ENCODE measurements around the gene MEIG1.
"Not testable (repeated sequence)": the region's sequence is repeated elsewhere in the genome, so short reads cannot be mapped to it uniquely, and the experiment has no call there.

MEIG1 gene

GRCh38 chr10:14954934-14955333, 4.3 kb upstream of the MEIG1 start:
- TF ChIP-seq CTCF (conservative IDR thresholded peaks at IDR 0.05; ENCODE audit: low read depth, low read length), result no peak
- H3K4me3 ChIP-seq (ENCODE audit: low read depth, low read length), result no peak overlapping the region
- no peak for DNase-seq (ENCODE audit: low read depth)

DNA sequence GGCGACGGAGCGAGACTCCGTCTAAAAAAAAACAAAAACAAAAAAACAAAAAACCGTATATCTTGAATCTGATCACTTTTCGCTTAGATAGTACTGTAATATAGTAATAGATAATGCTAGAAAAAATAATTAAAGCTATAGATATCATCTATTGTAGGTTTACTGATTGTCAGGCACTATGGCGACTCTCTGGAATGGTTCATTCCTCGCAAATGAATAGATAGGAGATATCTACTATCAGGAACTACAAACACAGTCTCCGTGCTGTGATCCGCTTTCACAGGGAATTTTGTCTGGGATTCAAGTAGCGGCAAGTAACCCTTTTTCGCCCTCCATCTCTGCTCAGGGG, 342 bp upstream of the MEIG1 start:
- no peak for TF ChIP-seq CTCF (conservative IDR thresholded peaks at IDR 0.05; ENCODE audit: low read depth, low read length)
- H3K4me3 ChIP-seq (ENCODE audit: low read depth, low read length), result peak overlapping the region; percentile 87
- no peak for DNase-seq (ENCODE audit: low read depth)

DNA sequence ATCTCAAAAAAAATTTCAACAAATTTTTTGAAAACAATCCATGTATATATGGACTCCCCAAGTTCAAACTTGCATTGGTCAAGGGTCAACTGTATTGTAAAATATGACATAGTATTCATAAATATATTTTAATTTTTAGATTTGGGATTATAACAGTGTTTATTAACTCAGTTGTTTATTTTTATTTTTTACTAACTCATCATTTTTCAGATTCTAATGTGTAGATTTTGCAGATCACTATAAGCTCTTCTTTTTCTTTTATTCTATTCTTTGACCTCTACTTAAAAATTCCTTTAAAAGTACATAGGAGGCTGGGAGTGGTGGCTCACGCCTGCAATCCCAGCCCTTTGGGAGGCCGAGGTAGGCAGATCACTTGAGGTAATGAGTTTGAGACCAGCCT, 8.7 kb downstream of the MEIG1 start:
- TF ChIP-seq CTCF (conservative IDR thresholded peaks at IDR 0.05; ENCODE audit: low read depth, low read length), result no peak
- no peak overlapping the region for H3K4me3 ChIP-seq (ENCODE audit: low read depth, low read length)
- DNase-seq (ENCODE audit: low read depth), result no peak

DNA sequence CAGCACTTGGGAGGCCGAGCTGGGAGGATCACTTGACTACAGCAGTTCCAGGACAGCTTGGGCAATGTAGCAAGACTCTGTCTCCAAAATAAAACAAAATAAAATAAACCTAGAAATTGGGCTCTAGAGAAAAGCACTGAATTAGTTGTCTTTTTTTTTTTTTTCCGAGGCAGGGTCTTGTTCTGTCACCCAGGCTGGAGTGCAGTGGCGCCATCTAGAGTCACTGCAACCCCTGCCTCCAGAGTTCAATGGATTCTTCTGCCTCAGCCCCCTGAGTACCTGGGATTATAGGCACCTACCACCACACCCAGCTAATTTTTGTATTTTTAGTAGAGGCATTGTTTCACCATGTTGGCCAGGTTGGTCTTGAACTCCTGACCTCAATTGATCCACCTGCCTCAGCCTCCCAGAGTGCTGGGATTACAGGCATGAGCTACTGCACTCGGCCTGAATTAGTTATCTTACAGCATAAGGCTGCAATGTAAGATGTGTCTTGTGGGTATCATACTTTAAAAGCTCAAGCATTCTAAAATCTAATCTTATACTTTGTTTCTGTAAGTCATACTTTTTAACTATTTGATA, 12.8 kb downstream of the MEIG1 start:
- no peak overlapping the region for H3K4me3 ChIP-seq (ENCODE audit: low read depth, low read length)
- peak; percentile 31 for DNase-seq (ENCODE audit: low read depth)
- TF ChIP-seq CTCF (conservative IDR thresholded peaks at IDR 0.05; ENCODE audit: low read depth, low read length), result peak; percentile 68

- H3K4me3 ChIP-seq (ENCODE audit: low read depth, low read length); DNase-seq (ENCODE audit: low read depth): not testable (repeated sequence)
Observed at GRCh38 chr10:14974153-14974998, 15.2 kb downstream of the MEIG1 start.

DNA sequence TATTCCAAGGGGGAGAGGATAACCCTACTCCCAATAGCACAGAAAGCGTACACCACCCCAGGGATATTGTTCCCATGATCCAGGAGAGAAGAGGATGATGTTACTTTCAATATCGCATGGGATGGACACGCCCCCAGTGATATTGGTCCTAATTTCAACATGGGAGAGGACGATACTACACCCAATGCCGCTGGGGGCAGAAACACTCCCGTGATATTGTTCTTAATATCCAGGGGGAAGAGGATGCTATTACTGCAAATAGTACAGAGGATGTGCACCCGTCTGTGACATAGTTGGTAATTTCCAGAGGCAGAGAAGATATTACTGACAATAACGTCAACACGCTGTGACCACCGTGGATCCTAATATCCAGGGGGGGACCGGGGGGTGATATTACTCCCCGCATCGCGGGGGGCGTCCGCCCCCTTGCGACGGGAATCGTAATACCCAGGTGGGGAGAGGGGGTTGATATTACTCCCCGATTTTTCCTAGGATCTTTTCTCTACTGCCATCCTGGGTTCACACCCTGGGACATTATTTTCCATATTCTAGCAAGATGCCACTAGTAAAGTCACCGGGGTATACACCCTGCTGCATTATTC, 16.6 kb downstream of the MEIG1 start:
- TF ChIP-seq CTCF (conservative IDR thresholded peaks at IDR 0.05; ENCODE audit: low read depth, low read length), result peak; percentile 42
- H3K4me3 ChIP-seq (ENCODE audit: low read depth, low read length), result no peak overlapping the region
- DNase-seq (ENCODE audit: low read depth), result no peak

GRCh38 chr10:14982744-14983143, 23.6 kb downstream of the MEIG1 start:
- no peak overlapping the region for H3K4me3 ChIP-seq (ENCODE audit: low read depth, low read length)
- no peak for TF ChIP-seq CTCF (conservative IDR thresholded peaks at IDR 0.05; ENCODE audit: low read depth, low read length)
- DNase-seq (ENCODE audit: low read depth), result no peak

GRCh38 chr10:14989552-14989951, 30.4 kb downstream of the MEIG1 start:
- H3K4me3 ChIP-seq (ENCODE audit: low read depth, low read length), result not testable (repeated sequence)

More at GRCh38 chr10:14989552-14989951, 30.4 kb downstream of the MEIG1 start:
- DNase-seq (ENCODE audit: low read depth), result not testable (repeated sequence)

Measured in choroid plexus epithelial cell (primary cell).